ENCODE data around the gene TOMM20L.
"Not testable (repeated sequence)": the region's sequence is repeated elsewhere in the genome, so short reads cannot be mapped to it uniquely, and the experiment has no call there.

TOMM20L gene
- total RNA-seq = 0 to 0.72 reads per million in 2 donors

GRCh38 chr14:58395812-58396788, at the start of gene TOMM20L:
TSS of gene TOMM20L (plus strand) at chr14:58395930. CDS start at chr14:58395958, 28 bp downstream.
- DNase-seq = peak; percentile 62

GRCh38 chr14:58353516-58354299, 42.0 kb upstream of the TOMM20L start:
- DNase-seq = no peak

- no peak for DNase-seq
These were observed 40.9 kb upstream of the TOMM20L start for GRCh38 chr14:58354808-58355207.

GRCh38 chr14:58356268-58356667, 39.5 kb upstream of the TOMM20L start:
- DNase-seq = no peak

- DNase-seq = not testable (repeated sequence)
These were observed 33.5 kb upstream of the TOMM20L start for GRCh38 chr14:58362272-58362671.

GRCh38 chr14:58362798-58363412, 32.8 kb upstream of the TOMM20L start:
- no peak for DNase-seq

GRCh38 chr14:58364316-58364715, 31.4 kb upstream of the TOMM20L start:
- no peak for DNase-seq

GRCh38 chr14:58367296-58367695, 28.4 kb upstream of the TOMM20L start:
- DNase-seq = no peak

- no peak for DNase-seq
These were observed 26.8 kb upstream of the TOMM20L start for GRCh38 chr14:58368956-58369355.

GRCh38 chr14:58376791-58377190, 18.9 kb upstream of the TOMM20L start:
- no peak for DNase-seq

GRCh38 chr14:58390830-58391229, 4.9 kb upstream of the TOMM20L start:
- no peak for DNase-seq

- no peak for DNase-seq
These were observed 243 bp upstream of the TOMM20L start for GRCh38 chr14:58395562-58395811.

- DNase-seq = no peak
These were observed 1.4 kb downstream of the TOMM20L start for GRCh38 chr14:58397156-58397555.

- DNase-seq = no peak
These were observed 2.8 kb downstream of the TOMM20L start for GRCh38 chr14:58398495-58398894.

GRCh38 chr14:58398895-58399294, 3.2 kb downstream of the TOMM20L start:
- no peak for DNase-seq

- no peak for DNase-seq
These were observed 5.9 kb downstream of the TOMM20L start for GRCh38 chr14:58401587-58401986.

GRCh38 chr14:58408681-58409215, 13.0 kb downstream of the TOMM20L start:
- DNase-seq = no peak

- DNase-seq = no peak
These were observed 19.1 kb downstream of the TOMM20L start for GRCh38 chr14:58414845-58415244.

GRCh38 chr14:58415636-58416547, 20.2 kb downstream of the TOMM20L start:
- no peak for DNase-seq

- DNase-seq = not testable (repeated sequence)
These were observed 21.2 kb downstream of the TOMM20L start for GRCh38 chr14:58416934-58417333.

- DNase-seq = peak; percentile 32
These were observed 31.0 kb downstream of the TOMM20L start for GRCh38 chr14:58426670-58427280.

Data from T-helper 9 cell (primary cell).